Measurements from ENCODE around the gene CLNK. TPM values are rescaled to one million over a fixed set of nuclear protein-coding genes. Genes with fewer than 3 reads are reported as not detected.

Gene CLNK
- polyA plus RNA-seq, 1 donor from 2014 or later: 2.6 TPM

GRCh38 chr4:10662937-10663336 lies 21.6 kb downstream of the CLNK start:
- Mint-ChIP-seq H3K4me3 (no peak overlapping the region), H3K4me1 (peaks cover 0 to 3% (median under 1%) of the 10 kb centered on the region in 3 donors), H3K9me3 (peaks cover 0 to 4% (median 0%) of the 10 kb centered on the region in 3 donors), H3K36me3 (peaks cover 3% of the 10 kb centered on the region), H3K27me3 (peaks cover 2% of the 10 kb centered on the region), H3K27ac (no peak overlapping the region)

GRCh38 chr4:10661047-10661446 lies 23.5 kb downstream of the CLNK start:
- H3K36me3 Mint-ChIP-seq: peaks cover 3% of the 10 kb centered on the region
- peak overlapping the region in 1 of 4 donors; percentile 22 for H3K4me3 Mint-ChIP-seq
- H3K9me3 Mint-ChIP-seq: peaks cover 0 to 4% (median 0%) of the 10 kb centered on the region in 3 donors
- no peak overlapping the region for H3K27ac Mint-ChIP-seq
- H3K27me3 Mint-ChIP-seq: peaks cover 2% of the 10 kb centered on the region
- H3K4me1 Mint-ChIP-seq: peaks cover 0 to 12% (median under 1%) of the 10 kb centered on the region in 3 donors

GRCh38 chr4:10659251-10659650 lies 25.3 kb downstream of the CLNK start:
- Mint-ChIP-seq H3K4me1 (peaks cover 0 to 14% (median 2%) of the 10 kb centered on the region in 3 donors), H3K27ac (no peak overlapping the region), H3K36me3 (peaks cover 2% of the 10 kb centered on the region), H3K27me3 (no peaks in the 10 kb centered on the region), H3K9me3 (peaks cover 0 to 4% (median 3%) of the 10 kb centered on the region in 3 donors), H3K4me3 (no peak overlapping the region)

DNA sequence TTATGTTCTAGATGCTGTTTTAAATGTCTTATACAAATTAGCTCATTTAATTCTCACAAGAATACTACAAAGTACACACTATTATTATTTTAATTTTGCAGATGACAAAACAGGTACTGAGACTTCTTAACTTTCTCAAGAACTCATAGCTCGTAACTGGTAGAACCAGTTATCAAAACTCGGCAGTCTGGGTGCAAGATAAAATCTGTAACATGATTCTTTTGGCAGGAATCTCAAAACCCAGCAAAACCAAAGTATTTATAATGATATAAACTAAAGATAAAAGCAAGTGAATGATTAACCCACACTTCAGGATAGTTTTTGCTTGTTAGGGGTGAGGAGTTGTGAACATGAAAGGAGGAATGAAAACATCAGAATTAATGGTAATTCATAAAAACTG lies 27.6 kb downstream of the CLNK start:
- Mint-ChIP-seq H3K4me1 (peaks cover 0 to 14% (median 2%) of the 10 kb centered on the region in 3 donors), H3K9me3 (peaks cover 0 to 4% (median 3%) of the 10 kb centered on the region in 3 donors), H3K27me3 (no peaks in the 10 kb centered on the region), H3K4me3 (peak overlapping the region in 1 of 4 donors; percentile 2), H3K36me3 (peaks cover 2% of the 10 kb centered on the region), H3K27ac (no peak overlapping the region)

- Mint-ChIP-seq H3K27ac (no peak overlapping the region), H3K4me3 (no peak overlapping the region), H3K9me3 (peaks cover 0 to 4% (median 3%) of the 10 kb centered on the region in 3 donors), H3K27me3 (no peaks in the 10 kb centered on the region), H3K4me1 (peaks cover 0 to 14% (median 2%) of the 10 kb centered on the region in 3 donors), H3K36me3 (peaks cover 2% of the 10 kb centered on the region)
Measured at GRCh38 chr4:10656420-10656819, 28.1 kb downstream of the CLNK start.

DNA sequence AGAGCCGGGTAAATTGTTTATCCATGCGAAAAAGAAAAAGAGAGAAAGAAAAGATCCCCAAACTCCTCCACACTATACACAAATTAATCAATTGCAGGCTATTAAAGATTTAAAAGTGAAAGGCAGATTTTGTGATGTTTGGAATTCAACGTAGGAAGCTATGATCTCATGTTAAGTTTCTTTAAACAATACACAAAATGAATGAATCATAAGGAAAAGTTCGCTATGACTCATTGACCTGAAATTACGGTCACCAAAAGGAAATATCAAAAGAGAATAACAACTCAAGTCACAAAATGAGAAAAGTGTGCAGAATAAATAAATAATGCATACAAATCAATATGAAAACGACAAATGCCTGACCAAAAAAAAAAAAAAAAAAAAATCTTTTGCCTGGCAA lies 28.6 kb downstream of the CLNK start:
- Mint-ChIP-seq H3K36me3 (peaks cover 2% of the 10 kb centered on the region), H3K27ac (no peak overlapping the region), H3K4me3 (no peak overlapping the region), H3K9me3 (peaks cover 0 to 4% (median 3%) of the 10 kb centered on the region in 3 donors), H3K4me1 (peaks cover 0 to 14% (median 2%) of the 10 kb centered on the region in 3 donors), H3K27me3 (no peaks in the 10 kb centered on the region)

- Mint-ChIP-seq H3K27ac (no peak overlapping the region), H3K4me3 (no peak overlapping the region), H3K4me1 (no peaks in the 10 kb centered on the region)
Measured at GRCh38 chr4:10648479-10648878, 36.1 kb downstream of the CLNK start.

DNA sequence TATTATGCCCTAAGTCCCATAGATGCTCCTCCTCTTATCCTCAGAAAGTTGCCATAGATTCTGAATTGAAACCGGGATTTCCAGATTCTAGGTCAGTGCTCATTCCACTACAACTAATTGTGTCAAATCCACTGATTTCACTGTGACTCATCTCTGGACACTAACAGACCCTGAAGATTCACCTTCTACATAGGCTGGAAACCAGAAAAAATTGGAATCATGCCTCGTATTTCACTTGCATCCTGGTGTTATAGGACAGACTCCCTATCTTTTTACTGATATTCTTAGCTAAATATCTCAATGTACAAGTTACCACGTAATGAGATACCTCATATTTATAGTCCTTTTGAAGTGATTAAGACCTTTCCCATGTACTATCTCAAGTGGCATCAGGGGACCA lies 36.7 kb downstream of the CLNK start:
- Mint-ChIP-seq H3K27ac (no peak overlapping the region), H3K27me3 (peaks cover 1% of the 10 kb centered on the region), H3K9me3 (peaks cover 0 to 2% (median 0%) of the 10 kb centered on the region in 3 donors), H3K4me3 (no peak overlapping the region), H3K36me3 (peaks cover 2% of the 10 kb centered on the region), H3K4me1 (no peaks in the 10 kb centered on the region)

More at GRCh38 chr4:10648479-10648878, 36.1 kb downstream of the CLNK start:
- Mint-ChIP-seq H3K36me3 (peaks cover 2% of the 10 kb centered on the region), H3K27me3 (peaks cover 1% of the 10 kb centered on the region), H3K9me3 (peaks cover 0 to 2% (median 0%) of the 10 kb centered on the region in 3 donors)

- H3K4me1 Mint-ChIP-seq: peaks cover 0 to 4% (median 0%) of the 10 kb centered on the region in 3 donors
- no peak overlapping the region for H3K27ac Mint-ChIP-seq
- no peak overlapping the region for H3K4me3 Mint-ChIP-seq
- H3K27me3 Mint-ChIP-seq: no peaks in the 10 kb centered on the region
- peaks cover 2 to 6% (median 5%) of the 10 kb centered on the region in 3 donors for H3K9me3 Mint-ChIP-seq
- H3K36me3 Mint-ChIP-seq: peaks cover 4% of the 10 kb centered on the region
Measured at GRCh38 chr4:10643600-10644425, 40.8 kb downstream of the CLNK start.

DNA sequence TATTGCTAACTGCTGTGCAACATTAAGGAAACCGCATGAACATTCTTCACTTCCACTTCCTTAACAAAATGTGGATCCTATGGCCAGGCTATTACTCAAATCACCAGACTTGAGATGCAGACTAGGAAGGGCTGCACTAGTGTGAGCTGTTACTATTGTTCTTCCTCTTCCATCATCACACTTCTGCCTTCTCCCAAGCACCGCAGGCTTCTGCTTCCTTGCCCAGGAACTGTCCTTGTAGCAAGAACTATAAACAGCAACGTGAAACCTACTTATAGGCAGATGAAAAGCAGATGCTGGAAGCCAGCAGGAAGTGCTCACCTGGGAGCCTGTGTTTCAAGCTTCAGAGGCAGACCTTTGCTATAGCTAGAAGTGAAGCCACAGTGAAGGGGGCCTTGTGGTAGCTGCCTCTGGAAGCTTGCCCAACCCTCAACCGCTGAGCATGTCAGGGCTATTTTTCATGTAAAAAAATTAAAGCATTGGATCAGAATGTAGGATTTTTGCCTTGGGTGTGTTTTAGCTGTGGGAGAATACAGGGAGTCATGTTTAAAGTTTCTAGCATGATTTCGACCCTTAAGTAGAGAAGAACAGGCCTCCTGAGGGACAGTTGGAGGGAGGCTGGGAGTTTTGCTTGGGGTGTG lies 43.9 kb downstream of the CLNK start:
- Mint-ChIP-seq H3K36me3 (peaks cover 1% of the 10 kb centered on the region), H3K9me3 (peaks cover 2 to 6% (median 5%) of the 10 kb centered on the region in 3 donors), H3K27me3 (no peaks in the 10 kb centered on the region), H3K4me3 (no peak overlapping the region), H3K27ac (peak overlapping the region in 1 of 3 donors; percentile 8), H3K4me1 (peaks cover 0 to 4% (median 0%) of the 10 kb centered on the region in 3 donors)

GRCh38 chr4:10639664-10640063 lies 44.9 kb downstream of the CLNK start:
- H3K4me1 Mint-ChIP-seq: peaks cover 0 to 4% (median 3%) of the 10 kb centered on the region in 3 donors
- peaks cover 2 to 5% (median 4%) of the 10 kb centered on the region in 3 donors for H3K9me3 Mint-ChIP-seq
- H3K27ac Mint-ChIP-seq: no peak overlapping the region
- no peaks in the 10 kb centered on the region for H3K27me3 Mint-ChIP-seq
- no peak overlapping the region for H3K4me3 Mint-ChIP-seq
- H3K36me3 Mint-ChIP-seq: peaks cover 1% of the 10 kb centered on the region

GRCh38 chr4:10639100-10639499 lies 45.5 kb downstream of the CLNK start:
- Mint-ChIP-seq H3K36me3 (peaks cover 1% of the 10 kb centered on the region), H3K27me3 (no peaks in the 10 kb centered on the region), H3K4me3 (no peak overlapping the region), H3K4me1 (peaks cover 0 to 4% (median 3%) of the 10 kb centered on the region in 3 donors), H3K27ac (no peak overlapping the region), H3K9me3 (peaks cover 2 to 5% (median 4%) of the 10 kb centered on the region in 3 donors)

GRCh38 chr4:10635091-10635490 lies 49.5 kb downstream of the CLNK start:
- H3K9me3 Mint-ChIP-seq: no peaks in the 10 kb centered on the region
- H3K4me3 Mint-ChIP-seq: no peak overlapping the region
- peaks cover 0 to 3% (median 0%) of the 10 kb centered on the region in 3 donors for H3K4me1 Mint-ChIP-seq
- peaks cover 1% of the 10 kb centered on the region for H3K27me3 Mint-ChIP-seq
- H3K27ac Mint-ChIP-seq: no peak overlapping the region
- peaks cover 8% of the 10 kb centered on the region for H3K36me3 Mint-ChIP-seq

- Mint-ChIP-seq H3K36me3 (peaks cover 8% of the 10 kb centered on the region), H3K27me3 (peaks cover 1% of the 10 kb centered on the region), H3K4me3 (no peak overlapping the region), H3K27ac (no peak overlapping the region), H3K4me1 (peaks cover 0 to 12% (median 4%) of the 10 kb centered on the region in 3 donors), H3K9me3 (no peaks in the 10 kb centered on the region)
Measured at GRCh38 chr4:10629394-10629793, 55.2 kb downstream of the CLNK start.

DNA sequence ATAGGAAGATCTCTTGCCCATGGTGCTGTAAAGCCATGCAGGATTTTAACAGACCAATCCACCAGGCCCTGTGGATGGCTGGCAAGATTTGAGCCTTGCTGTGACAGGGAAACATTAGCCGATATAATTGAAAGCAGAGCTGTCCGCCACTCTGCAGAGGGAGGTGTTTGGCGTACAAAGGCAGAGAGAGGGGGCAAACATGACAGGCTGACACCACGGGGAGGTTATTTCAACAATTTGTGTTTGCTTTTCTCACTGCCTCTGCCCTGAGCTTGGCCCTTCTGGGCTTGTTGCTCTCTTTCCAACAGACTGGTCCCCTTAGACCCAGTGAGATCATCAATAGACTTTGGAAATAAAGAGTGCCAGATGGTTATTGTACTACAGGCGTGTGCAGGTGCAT lies 59.4 kb downstream of the CLNK start:
- H3K27ac Mint-ChIP-seq: no peak overlapping the region

More for the DNA sequence above, 59.4 kb downstream of the CLNK start:
- H3K27me3 Mint-ChIP-seq: no peaks in the 10 kb centered on the region
- H3K9me3 Mint-ChIP-seq: no peaks in the 10 kb centered on the region
- H3K4me3 Mint-ChIP-seq: no peak overlapping the region
- peaks cover 4% of the 10 kb centered on the region for H3K36me3 Mint-ChIP-seq
- H3K4me1 Mint-ChIP-seq: peaks cover 6 to 21% (median 7%) of the 10 kb centered on the region in 3 donors

Data from IgD-negative memory B cell (primary cell).